ENCODE data around the gene POU3F1. TPM values are rescaled to one million over a fixed set of nuclear protein-coding genes. Genes with fewer than 3 reads are reported as not detected.

Gene POU3F1
- total RNA-seq, 1 experiment from 2014 or later, result 5.8 TPM

GRCh38 chr1:38055398-38055797, 8.8 kb upstream of the POU3F1 start:
- Histone ChIP-seq H3K9me3 (ENCODE audit: control insufficient read depth, low read depth, low read length) (no peaks in the 10 kb centered on the region), H3K56ac (ENCODE audit: insufficient read length, low read depth, low read length) (no peak overlapping the region), H4K20me1 (ENCODE audit: control insufficient read depth, insufficient read depth, insufficient read length) (no peaks in the 10 kb centered on the region), H3K14ac (ENCODE audit: insufficient read depth, low read length) (no peak overlapping the region), H3T11ph (ENCODE audit: low read length) (no peak overlapping the region), H3K23ac (ENCODE audit: insufficient read length, low read depth, low read length) (no peak overlapping the region), H4K91ac (ENCODE audit: insufficient read length, low read depth, low read length) (no peak overlapping the region), H4K8ac (replicated peaks; ENCODE audit: insufficient read length, low read depth, low read length) (no peak overlapping the region), H3K4ac (ENCODE audit: low read depth, low read length) (no peak overlapping the region), H2BK12ac (ENCODE audit: insufficient read length, low read depth, low read length) (no peak overlapping the region), H2BK120ac (ENCODE audit: low read depth, low read length, poor library complexity, severe bottlenecking) (no peak overlapping the region), H2BK20ac (ENCODE audit: low read depth, low read length, poor library complexity, severe bottlenecking) (no peak overlapping the region), H2AFZ (ENCODE audit: low read length) (no peak overlapping the region), H3K9ac (ENCODE audit: extremely low read depth, insufficient read length, low read length) (no peak overlapping the region), H3K18ac (ENCODE audit: insufficient read length, low read depth, low read length) (no peak overlapping the region), H3K4me2 (ENCODE audit: insufficient read depth, insufficient read length, low read length) (no peak overlapping the region), H3K79me1 (ENCODE audit: insufficient read depth, low read depth, low read length, poor library complexity, severe bottlenecking) (no peaks in the 10 kb centered on the region), H3K27ac (ENCODE audit: insufficient read length, low read depth, low read length) (no peak overlapping the region), H3K79me2 (ENCODE audit: insufficient read depth, low read length) (no peaks in the 10 kb centered on the region; the same call in 1 of the 2 replicates), H3K23me2 (ENCODE audit: insufficient read length, low read depth, low read length, poor library complexity, severe bottlenecking) (no peaks in the 10 kb centered on the region), H2BK15ac (ENCODE audit: low read depth, low read length) (peak overlapping the region; percentile 71; the same call in 1 of the 2 replicates), H3K27me3 (ENCODE audit: insufficient read depth, low read length) (no peaks in the 10 kb centered on the region), H2AK5ac (ENCODE audit: insufficient read length, low read length) (no peak overlapping the region), H4K5ac (ENCODE audit: insufficient read length, low read depth, low read length) (no peak overlapping the region), H2BK5ac (ENCODE audit: insufficient read length, low read length) (no peak overlapping the region), H3K4me1 (ENCODE audit: insufficient read depth, low read length) (peaks cover 7% of the 10 kb centered on the region; the same call in 1 of the 2 replicates)
- WGBS (ENCODE audit: extremely low coverage, insufficient read length, low lambda C conversion rate), result no CpG with 5 or more reads among the region's 3 CpGs
- H3K36me3 Mint-ChIP-seq (ENCODE audit: insufficient read depth in 1 of 3, low read depth in 3 of 3), result no peaks in the 10 kb centered on the region; a peak in 1 of 7 replicates
- H3K4me1 Mint-ChIP-seq, result peaks cover 46 to 52% of the 10 kb centered on the region in 2 experiments
- H3K9me3 Mint-ChIP-seq, result no peaks in the 10 kb centered on the region
- no peak overlapping the region for H3K4me3 Mint-ChIP-seq
- DNase-seq, result no peak
- H3K27ac Mint-ChIP-seq, result peak overlapping the region in 1 of 3 experiments; percentile 44; a peak in 1 of 7 replicates
- H3K27me3 Mint-ChIP-seq (ENCODE audit: low read depth), result peaks cover 2% of the 10 kb centered on the region; the same call in 1 of the 2 replicates
- TF ChIP-seq, protein P1, sequence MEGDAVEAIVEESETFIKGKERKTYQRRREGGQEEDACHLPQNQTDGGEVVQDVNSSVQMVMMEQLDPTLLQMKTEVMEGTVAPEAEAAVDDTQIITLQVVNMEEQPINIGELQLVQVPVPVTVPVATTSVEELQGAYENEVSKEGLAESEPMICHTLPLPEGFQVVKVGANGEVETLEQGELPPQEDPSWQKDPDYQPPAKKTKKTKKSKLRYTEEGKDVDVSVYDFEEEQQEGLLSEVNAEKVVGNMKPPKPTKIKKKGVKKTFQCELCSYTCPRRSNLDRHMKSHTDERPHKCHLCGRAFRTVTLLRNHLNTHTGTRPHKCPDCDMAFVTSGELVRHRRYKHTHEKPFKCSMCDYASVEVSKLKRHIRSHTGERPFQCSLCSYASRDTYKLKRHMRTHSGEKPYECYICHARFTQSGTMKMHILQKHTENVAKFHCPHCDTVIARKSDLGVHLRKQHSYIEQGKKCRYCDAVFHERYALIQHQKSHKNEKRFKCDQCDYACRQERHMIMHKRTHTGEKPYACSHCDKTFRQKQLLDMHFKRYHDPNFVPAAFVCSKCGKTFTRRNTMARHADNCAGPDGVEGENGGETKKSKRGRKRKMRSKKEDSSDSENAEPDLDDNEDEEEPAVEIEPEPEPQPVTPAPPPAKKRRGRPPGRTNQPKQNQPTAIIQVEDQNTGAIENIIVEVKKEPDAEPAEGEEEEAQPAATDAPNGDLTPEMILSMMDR (conservative IDR thresholded peaks at IDR 0.05), result no peak

All from H9 (cell line).